Right lobe of liver (tissue), 6 donors: ENCODE data around the gene SIPA1. TPM values are rescaled to one million over a fixed set of nuclear protein-coding genes. Genes with fewer than 3 reads are reported as not detected.

Experiments used
- ATAC-seq, 4 donors: fragments of 200-7000 bp; cut with Tn5 transposase; one replicate each; pipeline ENCODE4 v1.9.1; 2020; ENCODE audit warnings: mild to moderate bottlenecking in 4 of 4, moderate library complexity in 4 of 4
- DNase-seq, 3 donors: peaks; one replicate each; pipeline ENCODE4 v3.0.0-alpha.2; 2020
- H3K27ac ChIP-seq, 3 donors: fragments of 200-600 bp; one replicate each; pipeline ENCODE4 v1.8.0; 2022
- H3K27me3 ChIP-seq, 2 donors: fragments of 200-600 bp; one replicate each; pipeline ENCODE4 v1.8.0; 2022
- H3K36me3 ChIP-seq, 4 donors: fragments of 200-600 bp; sonication (generic) in 1 of 4; one replicate each; pipeline versions ENCODE4 v1.5.1 to v1.8.0; 2017 to 2022; ENCODE audit warnings: control low read depth in 1 of 4
- H3K4me1 ChIP-seq, 4 donors: fragments of 200-600 bp; sonication (generic) in 1 of 4; one replicate each; pipeline versions ENCODE4 v1.5.1 to v1.8.0; 2017 to 2022; ENCODE audit warnings: control low read depth in 1 of 4
- H3K4me3 ChIP-seq, 3 donors: fragments of 200-600 bp; one replicate each; pipeline ENCODE4 v1.8.0; 2022
- H3K9me3 ChIP-seq, 4 donors: fragments of 200-600 bp; sonication (generic) in 1 of 4; one replicate each; pipeline versions ENCODE4 v1.5.1 to v1.8.0; 2017 to 2022; ENCODE audit warnings: control low read depth in 1 of 4
- POLR2A ChIP-seq: fragments of 450-650 bp; IDR thresholded peaks from one replicate; pipeline ENCODE4 v1.6.1; 2017; ENCODE audit warnings: antibody characterized with exemption, mild to moderate bottlenecking
- WGBS: methylation state at CpG from one replicate; pipeline ENCODE4 v1.1.6; 2018; ENCODE audit warnings: low coverage, low lambda C conversion rate; ENCODE audit not compliant: insufficient coverage; ENCODE audit errors: missing lambda C conversion rate; 5-methylcytosine and 5-hydroxymethylcytosine counted together
- intact Hi-C, 2 donors: fragments of 100-400 bp; cut with DNase I; formaldehyde crosslinking; loops; one replicate each; pipeline versions ENCODE4 v1.11.2 to v1.14.1; 2022
- total RNA-seq, 6 experiments: library from RNA; depleted of rRNA in 2 of 6; stranded (reverse); fragments of >200 nt in 2 of 6; fragmentation: NEBNext Ultra II Directional in 3 of 6; extraction: Animal tissue kit (Norgen Biotek cat#: 25700) in 3 of 6; gene quantifications; one replicate each; pipeline versions ENCODE4 v1.1.0 to v1.2.4, GENCODE V29; 2016 to 2023
- TF ChIP-seq, protein P1 (sequence below), 4 donors: fragments of 200-600 bp in 3 of 4; fragments of 450-650 bp in 1 of 4; IDR thresholded peaks; one replicate each; pipeline versions ENCODE4 v1.5.1 to v1.8.0; 2016 to 2022; ENCODE audit warnings: antibody characterized with exemption in 4 of 4, mild to moderate bottlenecking in 2 of 4
- donor health status: DM: no; HTN: yes; CAD: no.
- donor health status: DM: no; HTN: no; CAD: no.
- donor health status: DM: no; HTN: no; CAD: no.
- donor health status: DM: no; HTN: yes; CAD: no.
- donor health status: DM: no; HTN: yes; CAD: no.

The SIPA1 gene
- total RNA-seq, 6 experiments from 2014 or later, result 21.1 to 34.1 (median 25.3) TPM

DNA sequence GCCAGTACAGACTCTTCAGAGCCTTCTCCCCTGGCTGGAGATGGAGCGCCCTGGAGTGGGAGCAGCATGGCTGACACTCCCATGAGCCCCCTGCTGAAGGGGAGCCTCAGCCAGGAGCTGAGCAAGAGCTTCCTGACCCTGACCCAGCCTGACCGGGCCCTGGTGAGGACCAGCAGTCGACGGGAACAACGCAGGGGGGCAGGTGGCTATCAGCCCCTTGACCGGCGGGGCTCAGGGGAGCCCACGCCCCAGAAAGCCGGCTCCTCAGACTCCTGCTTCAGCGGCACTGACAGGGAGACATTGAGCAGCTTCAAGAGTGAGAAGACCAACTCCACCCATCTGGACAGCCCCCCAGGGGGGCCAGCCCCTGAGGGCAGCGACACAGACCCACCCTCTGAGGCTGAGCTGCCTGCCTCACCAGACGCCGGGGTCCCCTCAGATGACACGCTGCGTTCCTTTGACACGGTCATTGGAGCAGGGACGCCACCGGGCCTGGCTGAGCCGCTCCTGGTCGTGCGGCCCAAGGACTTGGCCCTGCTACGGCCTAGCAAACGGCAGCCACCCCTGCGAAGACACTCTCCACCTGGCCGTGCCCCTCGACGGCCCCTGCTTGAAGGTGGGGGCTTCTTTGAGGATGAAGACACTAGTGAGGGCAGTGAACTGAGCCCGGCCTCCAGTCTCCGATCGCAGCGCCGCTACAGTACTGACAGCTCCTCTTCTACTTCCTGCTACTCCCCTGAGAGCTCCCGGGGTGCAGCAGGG lies 19.7 kb upstream of the SIPA1 start:
- no peaks in the 10 kb centered on the region for H3K27me3 ChIP-seq
- no peak overlapping the region for H3K27ac ChIP-seq
- H3K4me1 ChIP-seq, result peaks cover 0 to 9% (median 4%) of the 10 kb centered on the region in 4 donors
- TF ChIP-seq POLR2A, result no peak
- TF ChIP-seq, protein P1, sequence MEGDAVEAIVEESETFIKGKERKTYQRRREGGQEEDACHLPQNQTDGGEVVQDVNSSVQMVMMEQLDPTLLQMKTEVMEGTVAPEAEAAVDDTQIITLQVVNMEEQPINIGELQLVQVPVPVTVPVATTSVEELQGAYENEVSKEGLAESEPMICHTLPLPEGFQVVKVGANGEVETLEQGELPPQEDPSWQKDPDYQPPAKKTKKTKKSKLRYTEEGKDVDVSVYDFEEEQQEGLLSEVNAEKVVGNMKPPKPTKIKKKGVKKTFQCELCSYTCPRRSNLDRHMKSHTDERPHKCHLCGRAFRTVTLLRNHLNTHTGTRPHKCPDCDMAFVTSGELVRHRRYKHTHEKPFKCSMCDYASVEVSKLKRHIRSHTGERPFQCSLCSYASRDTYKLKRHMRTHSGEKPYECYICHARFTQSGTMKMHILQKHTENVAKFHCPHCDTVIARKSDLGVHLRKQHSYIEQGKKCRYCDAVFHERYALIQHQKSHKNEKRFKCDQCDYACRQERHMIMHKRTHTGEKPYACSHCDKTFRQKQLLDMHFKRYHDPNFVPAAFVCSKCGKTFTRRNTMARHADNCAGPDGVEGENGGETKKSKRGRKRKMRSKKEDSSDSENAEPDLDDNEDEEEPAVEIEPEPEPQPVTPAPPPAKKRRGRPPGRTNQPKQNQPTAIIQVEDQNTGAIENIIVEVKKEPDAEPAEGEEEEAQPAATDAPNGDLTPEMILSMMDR (IDR thresholded peaks at IDR 0.05), result no peak
- intact Hi-C loops, result no loop called here
- whole genome bisulfite sequencing, result 76% methylated on average over 5 of the region's 33 CpGs
- DNase-seq (no peak), ATAC-seq (no peak)
- H3K9me3 ChIP-seq, result no peaks in the 10 kb centered on the region
- H3K4me3 ChIP-seq, result no peak overlapping the region
- peaks cover 0 to 31% (median 13%) of the 10 kb centered on the region in 4 donors for H3K36me3 ChIP-seq

DNA sequence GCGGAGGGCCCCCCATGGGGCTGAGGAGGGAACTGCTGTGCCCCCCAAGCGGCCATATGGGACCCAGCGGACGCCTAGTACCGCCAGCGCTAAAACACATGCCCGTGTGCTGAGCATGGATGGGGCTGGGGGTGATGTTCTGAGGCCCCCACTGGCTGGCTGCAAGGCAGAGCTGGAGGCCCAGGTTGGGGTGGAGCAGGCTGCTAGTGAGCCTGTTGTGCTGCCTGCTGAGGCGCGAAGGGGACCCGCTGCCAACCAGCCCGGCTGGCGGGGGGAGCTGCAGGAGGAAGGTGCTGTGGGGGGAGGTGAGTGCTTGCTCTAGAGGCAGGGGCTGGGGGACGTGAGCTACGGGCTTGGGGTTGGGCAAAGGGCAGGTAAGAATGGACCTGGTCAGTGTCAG lies 19.1 kb upstream of the SIPA1 start:
- DNase-seq (no peak), ATAC-seq (no peak)
- 87% methylated on average over 5 of the region's 14 CpGs for WGBS
- TF ChIP-seq, protein P1 (IDR thresholded peaks at IDR 0.05), result no peak
- TF ChIP-seq POLR2A, result no peak
- Histone ChIP-seq H3K27ac (no peak overlapping the region), H3K4me1 (peaks cover 0 to 9% (median 3%) of the 10 kb centered on the region in 4 donors), H3K36me3 (peaks cover 0 to 33% (median 13%) of the 10 kb centered on the region in 4 donors), H3K27me3 (no peaks in the 10 kb centered on the region), H3K9me3 (no peaks in the 10 kb centered on the region), H3K4me3 (no peak overlapping the region)
- intact Hi-C loops, result no loop called here

DNA sequence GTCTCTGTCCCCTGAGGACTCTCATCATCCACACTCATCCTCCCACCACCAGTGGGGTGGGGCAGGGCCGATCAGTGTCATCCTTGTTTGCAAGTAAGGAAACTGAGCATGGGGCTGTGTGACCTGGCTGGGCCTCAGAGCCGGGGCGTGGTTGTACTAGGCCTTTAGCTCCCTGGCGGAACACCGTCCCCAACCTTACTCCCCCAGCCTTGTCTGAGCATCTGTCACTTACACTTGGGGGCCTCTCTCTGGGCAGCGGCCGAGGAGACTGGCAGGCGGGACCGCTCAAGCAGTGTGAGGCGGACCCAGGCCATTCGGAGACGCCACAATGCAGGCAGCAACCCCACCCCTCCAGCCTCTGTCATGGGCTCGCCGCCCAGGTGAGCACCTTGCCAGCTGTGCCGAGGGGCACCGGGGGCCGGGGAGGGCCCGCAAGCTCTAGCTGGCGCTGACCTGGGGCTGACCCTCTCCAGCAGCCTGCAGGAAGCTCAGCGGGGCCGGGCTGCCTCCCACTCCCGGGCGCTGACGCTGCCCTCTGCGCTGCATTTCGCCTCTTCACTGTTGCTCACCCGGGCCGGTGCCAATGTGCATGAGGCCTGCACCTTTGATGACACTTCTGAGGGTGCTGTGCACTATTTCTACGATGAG lies 18.5 kb upstream of the SIPA1 start:
- Histone ChIP-seq H3K9me3 (no peaks in the 10 kb centered on the region), H3K4me1 (peaks cover 0 to 9% (median 3%) of the 10 kb centered on the region in 4 donors), H3K4me3 (no peak overlapping the region), H3K36me3 (peaks cover 0 to 39% (median 13%) of the 10 kb centered on the region in 4 donors), H3K27ac (no peak overlapping the region), H3K27me3 (no peaks in the 10 kb centered on the region)
- DNase-seq, result no peak
- intact Hi-C loops, result no loop called here
- TF ChIP-seq, protein P1 (IDR thresholded peaks at IDR 0.05), result no peak
- TF ChIP-seq POLR2A, result no peak
- no peak for ATAC-seq
- 89% methylated on average over 6 of the region's 29 CpGs for WGBS

DNA sequence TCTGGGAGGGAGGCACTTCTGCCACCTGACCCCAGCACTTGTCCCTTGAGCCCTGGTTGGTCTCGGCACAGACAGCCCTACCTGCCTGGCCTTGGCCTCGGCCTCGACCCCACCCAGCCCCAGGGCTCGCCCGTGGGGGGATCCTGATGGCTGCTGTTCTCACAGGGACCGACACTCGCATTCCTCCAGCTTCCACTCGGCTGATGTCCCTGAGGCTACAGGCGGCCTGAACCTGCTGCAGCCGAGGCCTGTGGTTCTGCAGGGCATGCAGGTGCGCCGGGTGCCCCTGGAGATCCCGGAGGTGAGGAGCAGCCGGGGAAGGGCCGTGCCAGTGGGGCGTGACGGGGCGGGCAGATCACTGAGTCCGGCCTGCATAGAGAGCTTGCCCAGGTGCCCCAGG lies 17.2 kb upstream of the SIPA1 start:
- no peak for TF ChIP-seq POLR2A
- TF ChIP-seq, protein P1 (IDR thresholded peaks at IDR 0.05), result no peak
- Histone ChIP-seq H3K4me1 (peaks cover 0 to 9% (median 3%) of the 10 kb centered on the region in 4 donors), H3K27me3 (no peaks in the 10 kb centered on the region), H3K9me3 (no peaks in the 10 kb centered on the region), H3K27ac (no peak overlapping the region), H3K4me3 (no peak overlapping the region), H3K36me3 (peaks cover 0 to 46% (median 14%) of the 10 kb centered on the region in 4 donors)
- ATAC-seq, result no peak
- intact Hi-C loops, result loop anchor here (10.0 kb wide), 3 partner anchors 84 to 204 kb away; no protein-coding TSS in a partner anchor
- no CpG with 5 or more reads among the region's 19 CpGs for WGBS
- DNase-seq, result no peak
